GM19452 (cell line): ENCODE results near the gene ALG1L2.
"Not testable (repeated sequence)": the region's sequence is repeated elsewhere in the genome, so short reads cannot be mapped to it uniquely, and the experiment has no call there.

Source experiments
- ATAC-seq: cut with Tn5 transposase; IDR thresholded peaks from one replicate; pipeline ENCODE4 v1.9.1; 2021; ENCODE audit not compliant: unreplicated experiment

The ALG1L2 gene, protein sequence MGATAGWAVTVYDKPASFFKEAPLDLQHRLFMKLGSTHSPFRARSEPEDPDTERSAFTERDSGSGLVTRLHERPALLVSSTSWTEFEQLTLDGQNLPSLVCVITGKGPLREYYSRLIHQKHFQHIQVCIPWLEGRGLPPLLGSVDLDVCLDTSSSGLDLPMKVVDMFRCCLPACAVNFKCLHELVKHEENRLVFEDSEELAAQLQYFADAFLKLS

GRCh38 chr3:130081351-130081881 is at the start of gene ALG1L2:
TSS of gene ALG1L2 (plus strand) at chr3:130081831. CDS start at chr3:130082017, 186 bp downstream.
- ATAC-seq = no peak

- ATAC-seq = not testable (repeated sequence)
Observed at GRCh38 chr3:130037126-130037815, 44.4 kb upstream of the ALG1L2 start.

DNA sequence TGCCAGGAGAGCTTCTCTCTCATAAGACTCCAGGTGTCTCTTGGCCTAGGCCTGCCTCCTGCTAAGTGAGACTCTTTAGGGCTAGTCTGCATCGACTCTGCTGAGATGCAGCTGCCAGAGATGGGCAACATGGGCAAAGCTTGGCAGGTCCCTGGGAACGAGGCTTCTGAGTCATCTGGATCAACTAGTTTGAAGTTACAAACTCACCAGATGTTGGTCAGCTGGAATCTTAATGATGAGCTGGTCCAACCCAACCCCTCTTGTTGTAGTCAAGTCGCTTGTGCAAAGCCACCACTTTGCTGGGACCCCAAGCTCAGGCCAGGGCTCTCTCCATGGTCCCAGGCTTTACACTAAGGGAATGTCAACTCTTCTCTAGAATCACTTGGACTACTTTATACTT is 38.9 kb upstream of the ALG1L2 start:
- ATAC-seq = not testable (repeated sequence)

DNA sequence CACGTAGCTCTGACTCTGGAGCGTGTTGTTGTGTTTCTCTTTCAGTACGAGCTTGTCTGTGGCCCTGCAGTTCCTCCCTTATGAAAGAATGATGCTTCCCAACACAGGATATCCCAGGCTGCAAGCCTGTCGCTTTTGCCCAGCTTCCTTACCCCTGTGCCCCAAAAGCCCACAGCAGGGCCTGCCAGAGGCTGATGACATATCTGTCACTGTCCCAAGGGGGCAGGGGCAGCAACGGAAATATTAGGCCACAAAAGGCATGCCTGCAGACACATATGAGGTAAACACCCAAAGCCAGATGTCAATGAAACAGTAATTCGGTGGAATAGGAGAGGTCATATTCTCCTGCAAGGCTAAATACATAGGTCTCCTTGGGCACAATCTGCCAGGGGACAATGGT is 38.0 kb upstream of the ALG1L2 start:
- ATAC-seq = not testable (repeated sequence)

DNA sequence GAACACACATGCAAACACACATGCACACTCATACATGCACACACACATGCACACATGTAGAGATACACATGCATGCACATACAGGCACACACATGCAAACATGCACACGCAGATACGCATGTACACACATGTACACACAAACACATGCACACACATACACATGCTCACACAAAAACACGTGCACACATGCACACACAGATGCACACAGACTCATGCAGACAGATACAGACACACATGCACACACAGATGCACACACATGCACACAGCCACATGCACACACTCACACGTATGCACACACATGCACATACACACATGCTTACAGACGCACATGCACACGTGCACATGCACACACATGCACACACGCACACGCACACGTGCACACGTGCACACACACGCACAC is 37.3 kb upstream of the ALG1L2 start:
- ATAC-seq = no peak

DNA sequence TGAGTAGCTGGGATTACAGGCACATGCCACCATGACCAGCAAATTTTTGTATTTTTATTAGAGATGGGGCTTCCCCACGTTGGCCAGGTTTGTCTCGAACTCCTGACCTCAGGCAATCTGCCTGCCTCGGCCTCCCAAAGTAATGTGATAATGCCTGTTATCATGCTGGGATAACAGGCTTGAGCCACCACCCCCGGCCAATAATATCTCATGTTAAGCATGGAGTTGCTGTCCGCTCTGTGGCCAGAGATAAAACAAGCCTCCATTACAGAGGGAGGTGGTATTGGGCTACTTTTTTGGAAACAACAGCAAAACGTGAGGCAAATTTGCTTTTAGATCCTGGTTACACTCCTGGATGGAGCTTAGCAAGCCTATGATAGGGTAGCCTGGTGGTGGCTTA is 32.9 kb upstream of the ALG1L2 start:
- no peak for ATAC-seq

GRCh38 chr3:130052366-130052765 is 29.3 kb upstream of the ALG1L2 start:
- ATAC-seq = not testable (repeated sequence)

GRCh38 chr3:130052965-130053364 is 28.7 kb upstream of the ALG1L2 start:
- ATAC-seq = not testable (repeated sequence)

- not testable (repeated sequence) for ATAC-seq
Observed at GRCh38 chr3:130057536-130058266, 23.9 kb upstream of the ALG1L2 start.

DNA sequence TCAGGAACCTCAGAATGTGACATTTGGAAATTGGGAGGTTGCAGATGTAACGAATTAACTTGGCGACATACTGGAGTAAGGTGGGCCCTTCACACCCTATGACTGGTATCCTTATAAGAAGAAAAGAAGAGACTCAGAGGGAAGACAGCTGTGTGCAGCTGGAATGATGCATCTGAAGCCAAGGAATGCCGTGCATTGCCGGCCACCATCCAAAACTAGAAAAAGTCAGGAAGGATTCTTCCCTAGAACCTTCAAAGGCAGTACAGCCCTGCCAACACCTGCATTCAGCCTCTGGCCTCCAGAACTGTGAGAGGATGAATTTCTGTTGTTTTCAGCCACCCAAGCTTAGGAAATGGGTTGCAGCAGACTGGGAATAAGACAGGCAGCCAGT is 23.4 kb upstream of the ALG1L2 start:
- ATAC-seq = not testable (repeated sequence)

DNA sequence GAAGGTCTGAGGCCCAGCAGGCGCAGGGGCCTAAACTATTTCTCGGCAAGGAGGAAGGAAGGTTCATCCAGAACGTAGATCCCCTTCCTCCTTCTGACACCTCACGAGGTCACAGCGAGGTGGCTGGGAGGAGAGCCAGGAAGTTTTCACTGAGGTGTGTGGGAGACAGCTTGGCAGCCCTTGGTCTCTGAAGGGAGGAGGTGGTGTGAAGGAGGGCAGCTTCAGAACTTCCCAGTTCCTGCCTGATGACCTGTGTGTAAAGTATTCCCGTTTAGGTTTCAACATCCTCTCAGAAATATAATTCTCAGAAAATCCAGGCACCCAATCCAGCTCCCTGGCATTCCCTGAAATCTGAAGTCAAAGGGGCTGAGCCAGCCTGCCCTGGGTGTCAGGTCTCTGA is 22.9 kb upstream of the ALG1L2 start:
- not testable (repeated sequence) for ATAC-seq

GRCh38 chr3:130059162-130059561 is 22.5 kb upstream of the ALG1L2 start:
- ATAC-seq = not testable (repeated sequence)

- no peak for ATAC-seq
Observed at GRCh38 chr3:130073582-130073981, 8.0 kb upstream of the ALG1L2 start.

DNA sequence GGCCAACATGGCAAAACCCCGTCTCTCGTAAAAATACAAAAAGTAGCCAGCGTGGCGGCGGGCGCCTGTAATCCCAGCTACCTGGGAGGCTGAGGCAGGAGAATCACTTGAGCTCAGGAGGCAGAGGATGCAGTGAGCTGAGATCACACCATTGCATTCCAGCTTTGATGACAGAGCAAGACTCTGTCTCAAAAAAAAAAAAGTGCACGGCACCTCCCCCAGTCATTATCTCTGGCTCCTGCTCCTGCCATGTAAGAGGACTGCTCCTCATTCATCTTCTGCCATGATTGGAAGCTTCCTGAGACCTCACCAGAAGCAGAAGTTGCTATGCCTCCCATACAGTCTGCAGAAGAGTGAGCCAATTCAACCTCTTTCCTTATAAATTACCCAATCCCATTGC is 4.0 kb upstream of the ALG1L2 start:
- ATAC-seq = no peak

DNA sequence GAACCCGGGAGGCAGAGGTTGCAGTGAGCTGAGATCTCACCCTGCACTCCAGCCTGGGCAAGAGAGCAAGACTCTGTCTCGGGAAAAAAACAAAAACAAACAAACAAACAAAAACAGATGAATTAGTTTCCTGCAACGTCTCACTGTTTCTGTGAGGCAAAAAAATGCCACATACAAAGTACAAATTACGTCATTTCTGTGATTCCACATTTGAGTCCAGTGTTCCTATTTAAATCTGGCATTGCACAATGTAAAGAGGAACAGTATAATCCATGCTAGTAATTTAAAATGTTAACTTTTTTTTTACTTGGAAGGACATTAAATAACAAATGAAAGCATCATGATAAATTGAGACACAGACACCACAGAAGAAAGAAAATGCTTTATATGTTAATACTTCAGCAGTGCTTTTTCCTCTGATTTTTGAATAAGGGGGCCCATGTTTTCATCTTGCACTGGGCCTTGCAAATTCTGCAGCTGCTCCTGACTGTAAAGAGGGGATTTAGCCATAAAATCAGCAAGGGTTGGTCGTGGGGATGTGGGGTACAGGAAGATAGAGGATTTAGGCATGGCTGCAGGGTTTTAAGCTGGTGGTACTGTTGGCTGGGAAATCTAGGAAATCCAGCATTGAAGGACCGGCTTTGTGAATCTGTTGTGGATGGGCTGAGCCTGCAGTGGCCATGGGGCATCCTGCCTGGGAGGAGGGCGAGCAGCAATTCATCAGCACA is 1.9 kb downstream of the ALG1L2 start:
- not testable (repeated sequence) for ATAC-seq

GRCh38 chr3:130084436-130084980 is 2.9 kb downstream of the ALG1L2 start:
- ATAC-seq = no peak

- no peak for ATAC-seq
Observed at GRCh38 chr3:130085881-130086280, 4.2 kb downstream of the ALG1L2 start.

DNA sequence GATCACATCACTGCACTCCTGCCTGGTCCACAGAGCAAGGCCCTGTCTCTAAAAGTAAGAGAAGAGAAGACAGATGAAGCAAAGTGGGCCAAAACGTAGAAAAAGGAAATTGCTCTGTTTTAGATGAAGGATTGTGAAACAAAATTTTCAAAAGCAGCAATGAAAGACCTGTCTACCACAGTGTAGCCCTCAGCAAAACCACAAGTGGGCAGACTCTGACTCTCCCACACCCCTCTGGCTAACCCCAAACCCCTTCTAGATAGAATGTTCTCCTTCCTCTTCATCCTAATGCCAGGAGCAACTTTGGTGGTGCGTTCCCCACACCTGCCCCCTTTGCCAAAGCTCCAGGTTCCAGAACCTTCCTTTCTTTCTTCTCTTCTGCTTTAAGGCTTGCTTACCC is 5.0 kb downstream of the ALG1L2 start:
- not testable (repeated sequence) for ATAC-seq

- no peak for ATAC-seq
Observed at GRCh38 chr3:130088061-130088460, 6.4 kb downstream of the ALG1L2 start.

DNA sequence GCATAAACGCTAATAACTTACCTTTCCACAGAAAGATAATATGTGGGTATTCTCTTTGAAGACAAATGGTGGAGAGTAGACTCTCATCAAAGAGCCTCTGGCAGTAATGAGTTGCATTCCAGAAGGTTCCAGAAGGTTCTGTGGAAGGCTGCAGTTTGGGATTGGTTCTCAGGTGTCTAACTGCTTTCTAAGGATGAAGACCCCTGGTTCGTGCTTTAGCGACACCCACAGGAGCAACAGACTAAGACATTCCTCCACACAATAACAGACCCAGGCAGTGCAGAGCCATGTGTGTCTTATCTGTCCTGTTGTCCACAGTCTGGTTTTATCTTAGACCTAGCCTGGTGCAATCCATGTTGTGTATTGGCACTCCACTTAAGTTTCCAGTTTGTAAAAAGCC is 9.1 kb downstream of the ALG1L2 start:
- not testable (repeated sequence) for ATAC-seq

- no peak for ATAC-seq
Observed at GRCh38 chr3:130091958-130092357, 10.3 kb downstream of the ALG1L2 start.
